HEK293T (cell line): ENCODE results near the gene OR2AG1.
"Not testable (repeated sequence)": the region's sequence is repeated elsewhere in the genome, so short reads cannot be mapped to it uniquely, and the experiment has no call there.

ENCODE experiments used
- CTCF ChIA-PET: fragments of 350-600 bp; formaldehyde crosslinking; extraction: SDS; loops from one replicate; lab custom pipeline; 2021; ENCODE audit warnings: antibody characterized with exemption, inconsistent platforms; lab: Yijun Ruan, JAX
- POLR2A ChIA-PET: fragments of 350-600 bp; formaldehyde crosslinking; extraction: SDS; loops from one replicate; lab custom pipeline; 2020; ENCODE audit warnings: antibody characterized with exemption, inconsistent platforms; lab: Yijun Ruan, JAX
- DNase-seq: peaks from one replicate; pipeline ENCODE4 v3.0.0; 2012; ENCODE audit warnings: mixed read lengths; ENCODE audit errors: extremely low spot score
- ARNT ChIP-seq: fragments of 450-650 bp; IDR thresholded peaks from 2 replicates; pipeline ENCODE4 v1.6.1; 2017; ENCODE audit warnings: mild to moderate bottlenecking
- BHLHE40 ChIP-seq: fragments of 450-650 bp; IDR thresholded peaks from 2 replicates; pipeline ENCODE4 v1.6.1; 2016; ENCODE audit warnings: mild to moderate bottlenecking, moderate library complexity, borderline replicate concordance
- CTBP1 ChIP-seq: fragments of 450-650 bp; IDR thresholded peaks from 2 replicates; pipeline ENCODE4 v1.6.1; 2016; ENCODE audit warnings: borderline replicate concordance
- ELF4 ChIP-seq: fragments of 450-650 bp; IDR thresholded peaks from 2 replicates; pipeline ENCODE4 v1.6.1; 2017; ENCODE audit warnings: antibody characterized with exemption
- FOXA1 ChIP-seq: fragments of 450-650 bp; IDR thresholded peaks from 2 replicates; pipeline ENCODE4 v1.6.1; 2016; ENCODE audit warnings: mild to moderate bottlenecking
- FOXK2 ChIP-seq: fragments of 450-650 bp; IDR thresholded peaks from 2 replicates; pipeline ENCODE4 v1.6.1; 2016; ENCODE audit warnings: mild to moderate bottlenecking
- FOXM1 ChIP-seq: fragments of 450-650 bp; IDR thresholded peaks from 2 replicates; pipeline ENCODE4 v1.6.1; 2017; ENCODE audit warnings: mild to moderate bottlenecking, borderline replicate concordance
- HDGF ChIP-seq: fragments of 450-650 bp; IDR thresholded peaks from 2 replicates; pipeline ENCODE4 v1.6.1; 2017; ENCODE audit warnings: antibody characterized with exemption, borderline replicate concordance
- L3MBTL2 ChIP-seq: fragments of 450-650 bp; conservative IDR thresholded peaks from 2 replicates; pipeline ENCODE4 v1.6.1; 2016; ENCODE audit warnings: mild to moderate bottlenecking
- LEF1 ChIP-seq: fragments of 450-650 bp; IDR thresholded peaks from 2 replicates; pipeline ENCODE4 v1.6.1; 2017; ENCODE audit warnings: mild to moderate bottlenecking, borderline replicate concordance
- NFRKB ChIP-seq: fragments of 450-650 bp; IDR thresholded peaks from 2 replicates; pipeline ENCODE4 v1.6.1; 2016; ENCODE audit warnings: mild to moderate bottlenecking, moderate library complexity
- SP1 ChIP-seq: fragments of 450-650 bp; IDR thresholded peaks from 2 replicates; pipeline ENCODE4 v1.6.1; 2017
- SUZ12 ChIP-seq: fragments of 450-650 bp; IDR thresholded peaks from 2 replicates; pipeline ENCODE4 v1.6.1; 2016; ENCODE audit warnings: mild to moderate bottlenecking
- TARDBP ChIP-seq: fragments of 450-650 bp; IDR thresholded peaks from 2 replicates; pipeline ENCODE4 v1.6.1; 2016
- ZNF384 ChIP-seq: fragments of 450-650 bp; IDR thresholded peaks from 2 replicates; pipeline ENCODE4 v1.6.1; 2016
- TF ChIP-seq, protein P1 (sequence below): fragments of 450-650 bp; IDR thresholded peaks from 2 replicates; pipeline ENCODE4 v1.6.1; 2016

Gene OR2AG1

DNA sequence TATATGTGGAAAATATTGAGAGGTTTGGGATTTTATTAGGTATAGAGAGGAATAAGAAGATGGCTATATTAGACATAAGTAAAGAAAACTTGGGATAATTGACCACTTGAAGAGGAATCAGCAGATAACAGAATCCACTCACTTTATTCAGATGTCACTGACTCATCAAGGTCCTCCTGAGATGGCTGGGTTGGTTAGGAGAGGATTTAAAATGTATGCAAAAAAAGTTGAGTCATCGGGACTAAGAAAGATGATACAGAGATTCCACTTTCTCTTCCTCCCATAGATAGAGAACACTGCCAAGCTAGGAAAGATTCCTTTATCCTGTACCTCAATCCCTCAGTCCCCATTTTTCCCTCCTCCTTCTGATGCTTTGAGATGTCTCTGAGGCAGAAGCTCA is 16.6 kb downstream of the OR2AG1 start, which contains the start of gene OR6A2:
Gene OR6A2, minus strand, starts transcription at position 288 of the 400 bp plus-strand sequence. CDS start 3,981 bp downstream, outside the sequence.
- ChIA-PET POLR2A (no interaction called here), CTCF (no interaction called here)
- TF ChIP-seq HDGF, result no peak
- TF ChIP-seq CTBP1, result no peak
- no peak for TF ChIP-seq NFRKB
- TF ChIP-seq, protein P1, sequence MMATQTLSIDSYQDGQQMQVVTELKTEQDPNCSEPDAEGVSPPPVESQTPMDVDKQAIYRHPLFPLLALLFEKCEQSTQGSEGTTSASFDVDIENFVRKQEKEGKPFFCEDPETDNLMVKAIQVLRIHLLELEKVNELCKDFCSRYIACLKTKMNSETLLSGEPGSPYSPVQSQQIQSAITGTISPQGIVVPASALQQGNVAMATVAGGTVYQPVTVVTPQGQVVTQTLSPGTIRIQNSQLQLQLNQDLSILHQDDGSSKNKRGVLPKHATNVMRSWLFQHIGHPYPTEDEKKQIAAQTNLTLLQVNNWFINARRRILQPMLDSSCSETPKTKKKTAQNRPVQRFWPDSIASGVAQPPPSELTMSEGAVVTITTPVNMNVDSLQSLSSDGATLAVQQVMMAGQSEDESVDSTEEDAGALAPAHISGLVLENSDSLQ, result no peak
- no peak for TF ChIP-seq FOXA1
- no peak for TF ChIP-seq FOXK2
- no peak for TF ChIP-seq ARNT
- TF ChIP-seq ELF4, result no peak
- no peak for TF ChIP-seq LEF1
- TF ChIP-seq BHLHE40, result no peak
- no peak for TF ChIP-seq TARDBP
- TF ChIP-seq ZNF384, result no peak
- no peak for TF ChIP-seq SP1
- TF ChIP-seq SUZ12, result no peak
- TF ChIP-seq FOXM1, result no peak
- TF ChIP-seq L3MBTL2, result no peak
- no peak for DNase-seq

DNA sequence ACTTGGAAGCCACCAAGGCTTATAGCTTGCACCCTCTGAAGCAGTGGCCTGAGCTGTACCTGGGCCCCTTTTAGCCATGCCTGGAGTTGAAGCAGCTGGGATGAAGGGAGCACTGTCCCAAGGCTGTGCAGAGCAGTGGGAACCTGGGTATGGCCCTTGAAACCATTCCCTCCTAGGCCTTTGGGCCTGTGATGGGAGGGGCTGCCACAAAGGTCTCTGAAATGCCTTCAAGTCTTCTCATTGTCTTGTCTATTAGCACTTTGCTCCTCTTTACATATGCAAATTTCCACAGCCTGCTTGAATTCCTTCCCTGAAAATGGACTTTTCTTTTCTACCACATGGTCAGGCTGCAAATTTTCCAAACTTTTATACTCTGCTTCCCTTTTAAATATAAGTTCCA is 18.3 kb downstream of the OR2AG1 start:
- DNase-seq, CTCF ChIA-PET, POLR2A ChIA-PET: not testable (repeated sequence)

DNA sequence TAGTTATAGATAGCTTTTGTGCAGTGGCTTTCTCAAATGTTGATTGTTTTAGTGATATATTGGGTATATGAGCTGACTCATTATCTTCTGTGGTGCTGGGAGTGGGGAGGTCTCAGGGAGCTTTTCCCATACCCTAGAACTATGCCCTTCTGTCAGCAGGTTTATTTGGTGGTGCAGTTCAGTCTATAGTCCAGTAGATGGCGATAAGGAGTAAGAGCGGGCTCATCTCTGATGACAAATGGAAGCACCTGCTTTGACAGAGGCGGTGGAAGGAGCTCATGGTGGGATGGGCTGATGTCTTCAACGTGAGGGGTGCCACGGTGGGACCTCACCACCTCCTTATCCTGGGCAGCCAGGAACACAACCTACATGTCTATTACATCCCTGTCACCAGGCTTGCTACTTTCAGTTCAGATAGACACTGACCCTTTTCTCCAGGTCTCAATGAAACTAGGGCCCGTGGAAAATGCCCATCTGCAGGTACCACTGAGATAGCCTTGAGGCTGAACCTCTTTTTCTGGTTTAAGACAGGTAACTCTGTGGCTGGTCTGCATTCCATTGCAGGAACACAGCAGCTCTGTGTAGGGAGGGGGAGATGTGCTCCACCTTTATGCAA is 29.7 kb downstream of the OR2AG1 start:
- CTCF ChIA-PET, result interaction anchor here (0.6 to 1.9 kb wide), 12 partner anchors 9 to 284 kb away, joined by 3 to 29 read pairs (median 4); no protein-coding TSS in a partner anchor
- peak; percentile 67 for DNase-seq
- TF ChIP-seq L3MBTL2, result peak; percentile 39; the same call in 1 of the 2 replicates
- TF ChIP-seq, protein P1, result peak; percentile 38; the same call in 1 of the 2 replicates
- TF ChIP-seq FOXK2, result no peak
- POLR2A ChIA-PET, result interaction anchor here (1.2 kb wide), 1 partner anchor 116 kb away, joined by 3 read pairs; no protein-coding TSS in a partner anchor

DNA sequence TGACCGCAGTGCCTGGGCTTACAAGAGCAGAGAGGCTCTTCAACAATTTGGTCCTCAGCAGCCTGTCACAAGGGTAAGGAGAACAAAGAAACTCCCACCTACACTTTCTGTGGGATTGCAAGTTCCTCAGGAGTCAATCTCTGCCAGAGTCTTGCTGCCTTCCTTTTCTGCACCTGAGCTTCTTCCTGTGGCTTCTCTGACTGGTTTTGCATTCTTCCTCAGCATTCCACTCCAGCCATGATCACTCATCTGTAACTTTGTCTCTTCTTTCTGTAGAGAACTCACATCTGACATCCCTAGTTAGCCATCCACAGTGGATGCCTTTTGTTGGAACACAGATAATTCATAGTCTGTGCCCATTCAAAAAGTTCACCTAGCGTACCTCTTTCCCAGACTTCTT is 30.8 kb downstream of the OR2AG1 start:
- ChIA-PET CTCF (interaction anchor here (1.9 kb wide), 1 partner anchor 12 kb away, joined by 29 read pairs; no protein-coding TSS in a partner anchor), POLR2A (no interaction called here)
- no peak for DNase-seq
- TF ChIP-seq, protein P1, result no peak
- TF ChIP-seq FOXA1 (no peak), NFRKB (no peak), CTBP1 (no peak), HDGF (no peak), TARDBP (no peak), ELF4 (no peak), ZNF384 (no peak), ARNT (no peak), SUZ12 (no peak)

DNA sequence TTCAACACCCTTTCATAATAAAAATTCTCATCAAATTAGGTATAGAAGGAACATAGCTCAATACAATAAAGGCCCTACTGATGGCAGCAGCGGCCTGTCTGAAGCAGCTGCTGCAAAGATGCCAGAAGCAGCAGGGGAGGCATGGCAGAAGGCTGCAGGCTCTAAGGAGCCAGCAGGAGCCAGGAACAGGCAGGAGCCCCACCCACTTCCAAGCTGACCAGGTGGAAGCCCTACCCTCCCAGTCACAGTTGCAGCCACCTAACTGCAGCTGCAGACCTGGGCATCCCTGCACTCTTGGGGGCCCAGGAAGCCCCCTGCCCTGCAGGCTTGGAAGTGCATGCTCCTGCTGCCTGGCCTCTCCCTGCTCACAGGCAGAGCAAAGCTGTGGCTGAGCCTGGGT is 34.9 kb downstream of the OR2AG1 start:
- DNase-seq, result no peak
- CTCF ChIA-PET, result no interaction called here
- TF ChIP-seq CTBP1 (no peak), L3MBTL2 (no peak), ARNT (no peak), HDGF (no peak), NFRKB (no peak)
- TF ChIP-seq, protein P1, result no peak

DNA sequence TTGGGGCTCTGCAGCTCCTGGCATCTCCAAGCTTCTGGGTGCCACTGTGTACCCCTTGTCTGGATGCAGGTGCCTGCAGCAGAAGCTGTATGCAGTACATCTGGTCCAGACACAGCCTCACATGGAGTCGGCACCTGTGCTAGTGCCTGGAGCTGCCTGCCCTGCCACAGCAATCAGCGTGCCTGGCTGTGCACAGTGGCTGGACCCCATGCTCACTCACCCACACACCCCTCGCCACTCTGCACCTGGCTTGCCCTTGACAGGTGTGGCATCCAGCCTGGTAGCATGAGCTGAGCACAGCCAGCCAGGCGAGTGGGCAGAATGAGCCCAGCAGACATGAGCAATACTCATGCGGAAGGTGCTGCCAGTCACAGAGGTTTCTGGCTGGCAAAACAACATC is 36.1 kb downstream of the OR2AG1 start:
- TF ChIP-seq NFRKB, result no peak
- no peak for TF ChIP-seq CTBP1
- TF ChIP-seq LEF1, result no peak
- no peak for TF ChIP-seq ELF4
- no peak for TF ChIP-seq BHLHE40
- CTCF ChIA-PET, result no interaction called here
- no peak for DNase-seq
- POLR2A ChIA-PET, result no interaction called here

More for the DNA sequence above, 34.9 kb downstream of the OR2AG1 start:
- POLR2A ChIA-PET, result no interaction called here
